HG03135 (cell line): ENCODE results near the gene SHBG.

Experiments
- ATAC-seq: cut with Tn5 transposase; IDR thresholded peaks from one replicate; pipeline ENCODE4 v1.9.1; 2021; ENCODE audit warnings: mild to moderate bottlenecking, moderate library complexity; ENCODE audit not compliant: unreplicated experiment

Gene SHBG

DNA sequence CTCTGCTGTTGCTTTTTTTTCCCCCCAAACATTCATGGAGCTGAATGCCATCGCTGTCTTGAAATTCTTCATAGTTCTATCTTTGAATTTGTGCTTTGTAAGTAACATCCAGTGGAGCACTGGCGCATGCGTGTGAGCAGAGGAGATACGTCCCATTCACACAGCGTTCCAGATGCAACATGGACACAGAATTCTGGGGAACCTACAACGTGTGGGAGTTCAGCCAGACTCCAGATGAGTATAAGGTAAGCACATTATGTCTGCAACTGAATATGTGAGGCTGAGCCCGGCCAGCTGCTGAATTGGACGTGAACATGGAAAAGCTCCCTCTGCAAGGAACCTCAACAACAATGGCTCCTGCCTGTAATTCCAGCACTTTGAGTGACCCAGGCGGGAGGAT lies 16.5 kb downstream of the SHBG start:
- ATAC-seq: no peak

DNA sequence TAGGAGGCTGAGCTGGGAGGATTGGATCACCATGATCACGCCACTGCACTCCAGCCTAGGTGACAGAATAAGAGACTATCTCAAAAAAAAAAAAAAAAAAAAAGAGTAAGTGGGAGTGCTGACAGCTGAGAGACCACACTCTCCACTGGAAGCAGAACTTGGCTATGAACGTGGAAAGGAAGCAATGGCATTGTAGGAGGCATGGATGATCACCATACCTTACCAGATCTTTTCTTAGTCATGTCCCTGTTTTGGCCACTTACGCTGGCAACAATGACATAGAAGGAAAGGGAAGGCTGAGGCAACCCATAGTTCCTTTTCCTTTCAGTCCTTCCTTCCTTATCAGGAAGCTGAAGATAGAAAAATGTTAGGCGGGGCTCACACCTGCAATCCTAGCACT lies 17.1 kb downstream of the SHBG start:
- no peak for ATAC-seq

DNA sequence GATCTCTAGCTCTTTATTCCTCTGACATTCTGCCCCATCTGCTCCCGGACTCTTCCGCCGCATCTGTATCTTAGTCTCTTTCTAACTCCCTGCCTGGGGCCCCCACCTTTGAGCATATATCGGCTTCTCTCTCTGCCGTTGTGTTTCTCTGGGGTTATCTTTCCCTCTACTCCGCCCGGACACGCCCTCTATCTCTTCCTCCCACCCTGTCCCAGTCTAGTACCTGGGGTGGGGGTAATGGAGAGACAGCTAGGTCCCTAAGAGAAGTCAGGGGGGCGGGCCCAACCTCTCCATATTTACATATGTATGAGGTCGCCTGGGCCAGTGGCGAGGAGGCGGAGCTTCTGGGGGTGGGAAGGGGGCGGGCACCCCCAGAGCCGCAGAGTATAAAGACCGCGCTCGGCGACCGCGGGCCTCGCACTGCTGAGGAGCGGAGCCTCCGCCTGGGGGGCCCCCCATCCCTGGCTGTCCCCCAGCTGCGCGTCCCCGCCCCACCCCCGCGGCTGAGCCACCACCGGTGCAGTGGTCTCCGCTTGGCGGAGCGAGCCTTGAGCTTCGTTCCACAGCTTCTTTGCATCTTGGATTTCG lies 20.7 kb downstream of the SHBG start, which contains the start of gene ATP1B2:
TSS of gene ATP1B2 (plus strand) at position 418 of the 588 bp plus-strand sequence. CDS start 593 bp downstream, outside the sequence.
- no peak for ATAC-seq

DNA sequence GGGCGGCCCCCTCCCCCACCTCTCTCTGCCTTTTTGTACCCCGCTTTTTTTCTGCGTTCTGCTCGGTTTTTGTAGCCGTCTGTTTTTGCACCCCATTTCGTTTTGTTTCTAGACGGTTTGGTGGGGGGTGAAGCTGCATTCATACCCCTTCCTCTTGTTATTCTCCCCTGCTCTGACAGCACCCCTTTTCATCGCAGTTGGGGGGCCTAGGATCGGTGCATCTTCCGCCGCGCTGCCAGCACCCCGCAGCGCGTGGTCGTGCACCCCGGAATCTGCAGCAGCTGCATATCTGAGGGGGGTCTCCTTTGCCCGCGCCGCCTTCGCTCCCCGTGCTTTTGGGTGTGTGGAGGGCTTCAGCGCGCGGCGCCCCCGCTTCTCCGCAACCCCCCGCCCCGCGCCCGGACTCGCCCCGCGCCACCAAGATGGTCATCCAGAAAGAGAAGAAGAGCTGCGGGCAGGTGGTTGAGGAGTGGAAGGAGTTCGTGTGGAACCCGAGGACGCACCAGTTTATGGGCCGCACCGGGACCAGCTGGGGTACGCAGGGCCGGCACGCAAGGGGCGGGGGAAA lies 21.2 kb downstream of the SHBG start:
- no peak for ATAC-seq

DNA sequence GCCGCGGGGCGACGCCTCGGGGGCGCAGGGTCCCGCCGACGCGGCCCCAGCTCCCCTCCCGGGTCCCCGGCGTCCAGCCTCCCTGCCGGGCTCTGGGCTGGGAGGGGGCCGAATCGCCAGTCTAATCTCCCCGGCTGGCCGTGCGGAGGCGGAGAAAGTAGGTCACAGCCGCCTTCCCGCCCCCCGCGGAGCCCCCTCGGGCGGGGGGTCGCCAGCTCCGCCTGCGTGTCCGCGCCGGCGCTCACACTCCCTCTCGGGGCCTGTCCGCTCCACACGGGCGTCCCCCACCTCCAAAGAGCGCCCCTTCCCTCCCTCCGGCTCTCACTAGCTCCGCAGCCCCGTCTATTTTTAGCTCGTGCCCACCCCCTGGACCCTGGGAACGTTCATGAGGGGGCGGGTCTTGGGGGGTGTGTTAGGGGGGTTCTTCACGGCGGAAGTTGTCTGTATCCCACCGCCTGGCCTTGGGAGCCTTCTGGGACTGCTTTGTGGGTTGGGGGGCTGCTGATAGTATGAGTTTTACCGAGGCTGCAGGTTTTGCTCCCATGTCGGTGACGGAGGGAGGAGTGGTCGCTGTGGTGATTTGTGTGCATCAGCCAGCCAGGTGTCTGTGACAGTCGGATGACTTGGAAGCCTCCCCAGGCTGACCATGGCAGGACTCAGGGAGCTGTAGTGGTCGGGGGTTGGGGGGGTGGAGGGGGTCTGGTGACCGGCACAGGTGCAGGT lies 21.9 kb downstream of the SHBG start:
- ATAC-seq: no peak

DNA sequence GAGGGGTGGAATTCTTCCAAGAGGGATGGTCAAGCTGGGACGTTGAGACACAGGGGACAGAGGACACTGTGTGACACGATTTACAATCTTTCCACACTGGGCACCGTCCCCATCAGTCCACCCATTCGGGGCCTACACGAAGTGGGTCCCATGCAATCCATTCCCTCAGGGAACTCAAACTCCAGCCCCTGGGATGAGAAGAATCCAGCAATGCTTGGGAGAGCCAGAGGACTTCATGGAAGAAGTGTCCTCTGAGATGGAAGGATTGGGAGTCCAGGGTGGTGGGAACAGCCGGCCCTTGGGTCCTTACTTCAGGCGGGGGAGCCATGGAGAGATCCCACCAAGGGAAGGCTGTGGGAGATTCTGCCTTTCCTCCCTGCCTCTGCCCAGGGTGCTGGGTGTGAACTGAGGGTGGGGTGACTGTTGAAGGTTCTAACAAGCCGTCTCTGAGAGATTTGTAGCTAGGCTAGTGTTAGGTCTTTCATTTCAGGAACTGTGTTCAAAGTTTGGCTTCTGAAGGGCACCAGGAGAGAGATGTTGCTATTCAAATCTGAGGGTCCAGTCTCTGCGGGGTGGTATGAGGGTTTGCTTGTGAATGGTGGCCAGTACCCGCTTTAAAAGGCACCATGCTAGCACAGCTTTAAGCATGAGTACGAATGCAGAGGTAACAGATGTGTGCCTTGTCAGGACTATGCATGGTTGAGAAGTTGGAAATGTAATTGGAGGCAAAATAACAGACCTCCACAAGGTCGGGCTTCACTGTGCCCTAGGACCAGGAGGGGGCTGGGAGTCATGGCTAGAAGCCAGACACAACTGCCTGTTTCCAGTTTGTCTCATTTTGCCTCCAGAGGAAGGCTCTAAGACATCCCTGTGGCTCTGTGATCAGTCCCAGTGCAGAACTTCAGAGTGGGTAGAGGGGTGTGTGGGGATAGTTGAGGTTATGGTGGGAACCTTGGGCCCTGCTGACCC lies 22.7 kb downstream of the SHBG start:
- no peak for ATAC-seq

DNA sequence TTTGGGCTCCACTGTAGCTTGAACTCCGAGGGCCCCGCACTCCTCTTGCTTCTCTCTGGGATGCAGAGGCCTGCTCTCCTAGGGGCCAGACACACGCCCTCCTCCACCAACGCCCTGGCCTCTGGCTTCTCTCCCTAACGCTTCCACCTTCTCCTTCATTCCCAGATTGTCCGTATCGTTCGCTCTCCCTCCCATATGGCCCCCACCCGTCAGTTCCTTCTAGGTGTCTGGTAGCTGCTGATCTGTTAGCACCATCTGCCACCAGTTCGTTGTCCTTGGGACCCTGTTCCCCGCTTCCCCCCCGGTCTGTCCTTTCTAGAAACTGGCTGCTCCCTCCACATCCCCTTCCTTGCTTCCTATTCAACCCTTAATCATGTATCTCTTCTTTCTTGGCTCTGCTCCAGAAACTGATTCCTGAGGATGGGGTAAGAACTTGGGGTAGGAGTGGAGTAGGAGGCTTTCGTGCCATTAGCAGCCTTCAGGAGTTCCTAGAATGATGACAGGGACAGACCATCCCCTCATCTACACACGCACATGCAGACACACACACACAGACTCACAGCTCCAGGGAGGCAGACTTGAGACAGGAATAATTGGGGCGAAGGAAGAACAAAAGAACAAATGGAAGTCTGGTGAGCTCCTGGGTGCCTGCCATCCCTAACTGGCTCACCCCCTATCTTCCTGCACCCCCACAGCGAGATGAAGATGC lies 25.1 kb downstream of the SHBG start:
- no peak for ATAC-seq

DNA sequence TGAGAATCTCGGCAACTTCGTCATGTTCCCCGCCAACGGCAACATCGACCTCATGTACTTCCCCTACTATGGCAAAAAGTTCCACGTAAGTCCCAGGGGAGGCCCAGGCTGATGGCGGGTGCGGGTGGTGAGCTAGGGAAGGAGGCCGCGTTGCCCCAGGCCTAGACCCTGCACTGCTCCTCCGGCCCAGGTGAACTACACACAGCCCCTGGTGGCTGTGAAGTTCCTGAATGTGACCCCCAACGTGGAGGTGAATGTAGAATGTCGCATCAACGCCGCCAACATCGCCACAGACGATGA lies 25.6 kb downstream of the SHBG start:
- no peak for ATAC-seq

DNA sequence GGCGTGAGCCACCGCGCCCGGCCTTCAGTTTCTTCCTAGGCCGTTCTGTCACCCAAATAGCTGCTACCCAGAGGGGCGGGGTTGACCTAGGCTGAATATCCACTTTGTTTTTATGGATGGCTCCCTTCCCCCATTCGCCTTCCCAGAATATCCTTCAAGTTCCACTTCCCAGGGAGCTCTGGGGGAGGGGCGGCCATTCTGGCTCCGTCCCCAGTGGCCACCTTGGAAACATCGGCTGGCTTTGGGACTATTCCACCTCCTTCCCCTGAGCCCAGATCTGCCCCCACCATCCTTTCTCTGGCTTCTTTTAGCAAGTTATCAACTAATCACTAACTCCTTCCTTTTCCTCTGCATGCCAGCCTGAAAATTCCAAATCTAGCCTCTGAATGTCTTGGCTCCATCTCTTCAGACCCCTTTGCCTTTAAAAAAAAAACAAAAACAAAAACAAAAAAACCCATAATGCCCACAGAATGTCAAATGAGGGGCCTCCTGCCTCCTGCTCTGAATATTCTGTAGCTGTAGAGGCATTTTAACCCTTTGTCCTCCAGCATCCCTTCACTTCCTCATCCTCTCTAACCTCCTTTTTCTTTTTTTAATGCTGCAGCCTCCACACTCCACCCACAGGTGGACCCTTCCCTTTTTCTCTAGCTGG lies 27.1 kb downstream of the SHBG start:
- no peak for ATAC-seq

DNA sequence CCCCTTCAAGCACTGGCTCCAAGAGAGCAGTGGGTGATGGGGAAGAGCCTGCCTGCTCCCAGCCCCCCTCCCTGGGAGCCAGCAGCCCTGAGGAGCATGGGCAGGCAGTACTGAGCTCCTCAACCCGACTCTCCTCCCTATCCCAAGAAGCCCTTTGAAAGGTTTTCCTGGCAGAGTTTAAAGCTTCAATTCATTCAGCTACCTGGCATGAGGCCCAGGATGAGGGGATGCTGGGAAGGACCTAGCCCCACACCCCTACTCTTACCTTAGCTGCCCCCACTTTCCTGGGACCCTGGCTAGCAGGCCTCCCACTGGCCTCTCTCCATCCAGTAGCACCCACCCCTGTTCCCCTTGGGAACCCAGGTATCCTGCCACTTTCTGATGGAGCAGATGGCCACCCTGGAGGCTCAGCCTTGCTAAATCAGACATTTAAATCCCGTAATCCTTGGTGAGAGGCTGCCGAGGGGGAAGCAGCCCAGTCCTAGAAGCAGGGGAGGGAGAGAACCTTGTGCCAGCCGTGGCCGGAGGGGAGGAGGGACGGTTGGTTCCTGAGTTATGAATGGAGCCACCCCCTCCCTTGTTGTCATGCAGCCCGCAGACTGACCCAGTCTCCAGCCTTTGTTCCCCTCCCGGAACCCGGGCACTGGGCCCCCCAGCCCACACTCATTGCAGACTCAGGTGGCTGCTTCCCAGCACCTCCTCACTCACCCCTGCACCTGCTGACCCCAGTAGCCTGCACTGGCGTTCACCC lies 37.9 kb downstream of the SHBG start:
- ATAC-seq: no peak

DNA sequence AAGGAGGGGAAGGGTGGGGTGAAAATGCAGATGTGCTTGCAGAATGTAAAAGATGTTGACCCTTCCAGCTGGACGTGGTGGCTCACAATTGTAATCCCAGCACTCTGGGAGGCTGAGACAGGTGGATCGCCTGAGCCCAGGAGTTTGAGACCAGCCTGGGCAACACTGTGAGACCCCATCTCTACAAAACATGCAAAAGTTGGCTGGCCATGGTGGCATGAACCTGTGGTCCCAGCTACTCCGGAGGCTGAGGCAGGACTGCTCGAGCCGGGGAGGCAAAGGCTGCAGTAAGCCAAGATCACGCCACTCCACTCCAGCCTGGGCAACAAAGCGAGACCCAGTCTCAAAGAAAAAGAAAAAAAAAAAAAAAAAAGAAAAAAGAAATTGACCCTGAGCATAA lies 38.5 kb downstream of the SHBG start:
- ATAC-seq: no peak

DNA sequence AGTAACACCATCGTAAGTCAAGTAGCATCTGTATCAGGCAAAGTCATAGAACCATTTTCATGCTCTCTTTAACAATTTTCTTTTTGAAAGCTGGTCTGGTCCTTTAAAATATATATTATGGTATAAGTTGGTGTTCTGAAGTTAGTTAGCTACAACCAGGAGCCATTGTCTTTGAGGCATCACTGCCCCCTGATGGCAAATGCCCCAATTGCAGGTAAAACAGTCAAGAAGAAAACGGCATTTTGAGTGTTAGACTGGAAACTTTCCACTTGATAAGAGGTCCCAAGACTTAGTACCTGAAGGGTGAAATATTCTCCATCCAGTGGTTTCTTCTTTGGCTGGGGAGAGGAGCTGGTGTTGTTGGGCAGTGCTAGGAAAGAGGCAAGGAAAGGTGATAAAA lies 43.3 kb downstream of the SHBG start:
- ATAC-seq: no peak

DNA sequence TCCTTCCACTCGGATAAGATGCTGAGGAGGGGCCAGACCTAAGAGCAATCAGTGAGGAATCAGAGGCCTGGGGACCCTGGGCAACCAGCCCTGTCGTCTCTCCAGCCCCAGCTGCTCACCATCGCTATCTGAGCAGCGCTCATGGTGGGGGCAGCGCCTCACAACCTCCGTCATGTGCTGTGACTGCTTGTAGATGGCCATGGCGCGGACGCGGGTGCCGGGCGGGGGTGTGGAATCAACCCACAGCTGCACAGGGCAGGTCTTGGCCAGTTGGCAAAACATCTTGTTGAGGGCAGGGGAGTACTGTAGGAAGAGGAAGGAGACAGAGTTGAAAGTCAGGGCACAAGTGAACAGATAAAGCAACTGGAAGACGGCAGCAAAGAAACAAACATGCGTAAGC lies 45.0 kb downstream of the SHBG start:
- no peak for ATAC-seq

DNA sequence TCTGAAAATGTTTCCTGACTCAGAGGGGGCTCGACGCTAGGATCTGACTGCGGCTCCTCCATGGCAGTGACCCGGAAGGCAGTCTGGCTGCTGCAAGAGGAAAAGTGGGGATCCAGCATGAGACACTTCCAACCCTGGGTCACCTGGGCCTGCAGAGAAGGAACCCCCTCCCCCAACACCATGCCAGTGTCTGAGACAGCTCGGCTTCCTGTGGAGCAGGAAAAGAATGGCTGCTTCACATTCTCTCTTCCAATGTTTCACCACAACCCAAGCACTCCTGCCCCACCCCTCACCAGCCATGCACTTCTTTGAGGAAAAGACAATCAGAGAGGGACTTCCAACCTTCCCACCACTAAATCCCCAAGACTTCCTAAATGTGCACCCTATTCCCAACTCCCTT lies 46.6 kb downstream of the SHBG start:
- no peak for ATAC-seq

DNA sequence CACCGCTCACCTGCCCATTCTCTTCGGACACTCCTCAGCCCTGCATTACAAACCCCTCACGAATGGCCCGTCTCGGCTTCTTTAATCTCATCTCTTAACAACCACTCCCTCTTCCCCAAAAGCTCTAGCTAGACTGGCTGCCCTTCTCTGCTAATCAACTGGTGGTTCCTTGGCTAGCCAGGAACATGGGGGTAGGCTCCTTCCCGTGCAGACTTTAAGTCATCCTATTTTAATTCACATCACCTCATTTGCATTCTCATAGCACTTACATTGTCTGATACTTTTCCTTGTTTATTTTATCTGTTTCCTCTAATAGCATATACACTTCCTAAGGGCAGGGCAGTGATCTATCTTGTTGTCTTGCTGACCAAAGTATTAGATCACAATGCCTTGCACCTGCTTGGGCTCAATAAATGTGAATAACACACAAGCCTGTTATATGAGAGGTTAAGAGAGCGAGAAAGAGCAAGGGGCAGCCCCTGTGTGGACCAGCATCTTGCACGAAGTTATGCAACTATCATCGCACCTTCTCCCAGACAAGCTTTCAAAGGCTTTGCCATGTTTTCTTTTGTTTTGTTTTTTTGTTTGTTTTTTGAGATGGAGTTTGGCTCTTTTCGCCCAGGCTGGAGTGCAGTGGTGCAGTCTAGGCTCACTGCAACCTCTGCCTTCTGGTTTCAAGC lies 47.6 kb downstream of the SHBG start:
- ATAC-seq: no peak
